Activated T-helper 1 cell treated with Interleukin-2 at 50 U/mL for 16 hours (primary cell): ENCODE results near the gene CCDC69.
"Not testable (repeated sequence)": the region's sequence is repeated elsewhere in the genome, so short reads cannot be mapped to it uniquely, and the experiment has no call there.

Source experiments
- DNase-seq: peaks from one replicate; pipeline ENCODE4 v3.0.0-alpha.2; 2020; ENCODE audit warnings: low read depth

CCDC69 gene

GRCh38 chr5:151223447-151224264 lies at the start of gene CCDC69:
Gene CCDC69 (minus strand): TSS chr5:151224092. CDS start chr5:151223970, 122 bp downstream.
- peak; percentile 38 for DNase-seq

DNA sequence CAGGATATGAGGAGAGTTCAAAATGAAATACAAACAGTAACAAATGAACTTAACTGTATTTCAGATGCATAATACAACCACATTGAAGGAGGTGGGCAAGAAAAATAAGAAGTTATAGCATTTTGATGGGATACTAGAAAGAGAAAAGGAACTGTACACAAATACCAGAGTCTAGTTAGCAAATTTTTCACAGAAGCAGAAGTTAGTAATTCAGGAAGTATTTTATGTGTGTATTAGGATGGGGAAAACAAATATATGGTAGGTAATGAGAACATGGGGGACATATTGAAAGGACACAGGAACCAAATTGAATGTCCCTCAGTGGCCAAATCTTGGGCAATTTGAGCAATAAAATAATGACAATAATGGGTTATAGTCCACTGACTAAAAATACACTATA lies 47.4 kb upstream of the CCDC69 start:
- DNase-seq: no peak

- no peak for DNase-seq
Observed at GRCh38 chr5:151270599-151270998, 46.7 kb upstream of the CCDC69 start.

GRCh38 chr5:151267491-151268260 lies 43.8 kb upstream of the CCDC69 start:
- no peak for DNase-seq

GRCh38 chr5:151264113-151264512 lies 40.2 kb upstream of the CCDC69 start:
- no peak for DNase-seq

GRCh38 chr5:151262532-151262931 lies 38.6 kb upstream of the CCDC69 start:
- DNase-seq: no peak

- DNase-seq: no peak
Observed at GRCh38 chr5:151259931-151260330, 36.0 kb upstream of the CCDC69 start.

DNA sequence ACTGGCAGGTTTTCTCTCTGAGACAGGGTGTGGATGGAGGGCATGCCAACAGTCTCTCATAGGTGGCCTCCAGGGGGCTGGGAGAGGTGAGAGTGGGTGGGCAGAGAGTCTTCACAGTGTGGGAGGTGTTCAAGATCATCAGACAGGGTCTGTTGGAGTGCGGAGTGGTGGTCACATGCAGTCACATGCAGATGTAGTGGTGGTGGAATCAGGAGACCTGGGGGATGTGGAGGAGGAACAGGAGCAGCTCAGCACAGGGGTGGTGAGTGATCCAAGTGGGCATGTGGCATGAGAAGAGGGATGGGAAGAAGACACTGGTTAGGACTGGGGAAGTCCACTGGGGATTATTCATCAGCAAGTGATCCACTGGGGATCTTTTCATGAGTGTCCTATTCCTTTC lies 34.9 kb upstream of the CCDC69 start:
- DNase-seq: no peak

DNA sequence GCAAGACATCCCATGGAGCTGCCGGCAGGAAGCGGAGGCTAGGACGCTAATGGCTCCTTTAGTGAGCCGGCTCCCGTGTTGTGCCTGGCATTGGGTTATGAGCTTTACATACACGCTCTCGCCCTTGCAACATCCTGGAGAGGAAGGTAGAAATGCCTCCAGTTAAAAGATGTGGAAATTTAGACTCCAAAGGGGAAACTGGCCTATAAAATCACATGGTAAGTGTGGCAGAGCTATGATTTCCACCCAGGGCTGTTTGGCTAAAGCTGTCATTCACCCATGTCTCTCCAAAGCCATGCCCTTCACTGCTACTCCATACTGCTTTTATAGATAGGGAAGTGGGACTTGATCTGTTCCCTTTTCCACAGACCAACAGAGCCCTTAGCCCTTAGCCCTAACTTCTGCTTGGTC lies 34.3 kb upstream of the CCDC69 start:
- no peak for DNase-seq

DNA sequence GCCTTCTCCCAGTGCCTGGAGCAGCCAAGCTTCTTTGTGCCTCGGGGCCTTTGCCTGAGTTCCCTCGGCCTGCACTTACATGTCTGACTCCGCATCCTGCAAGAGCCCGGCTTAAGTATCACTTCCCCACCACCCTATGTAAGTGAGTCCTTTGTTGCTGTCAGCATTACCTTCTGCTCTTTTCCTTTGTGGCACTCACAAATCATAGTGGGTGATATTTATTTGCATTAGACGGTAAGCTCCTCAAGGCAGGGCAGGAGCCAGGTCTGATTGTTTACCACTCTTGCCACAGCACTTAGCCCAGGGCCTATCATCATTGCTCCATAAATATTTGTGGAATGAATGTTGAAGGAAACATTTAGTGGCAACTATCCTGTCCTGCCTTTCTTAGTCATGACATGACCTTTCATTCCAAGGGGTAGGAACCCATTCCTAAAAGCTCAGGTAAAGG lies 33.9 kb upstream of the CCDC69 start:
- no peak for DNase-seq

DNA sequence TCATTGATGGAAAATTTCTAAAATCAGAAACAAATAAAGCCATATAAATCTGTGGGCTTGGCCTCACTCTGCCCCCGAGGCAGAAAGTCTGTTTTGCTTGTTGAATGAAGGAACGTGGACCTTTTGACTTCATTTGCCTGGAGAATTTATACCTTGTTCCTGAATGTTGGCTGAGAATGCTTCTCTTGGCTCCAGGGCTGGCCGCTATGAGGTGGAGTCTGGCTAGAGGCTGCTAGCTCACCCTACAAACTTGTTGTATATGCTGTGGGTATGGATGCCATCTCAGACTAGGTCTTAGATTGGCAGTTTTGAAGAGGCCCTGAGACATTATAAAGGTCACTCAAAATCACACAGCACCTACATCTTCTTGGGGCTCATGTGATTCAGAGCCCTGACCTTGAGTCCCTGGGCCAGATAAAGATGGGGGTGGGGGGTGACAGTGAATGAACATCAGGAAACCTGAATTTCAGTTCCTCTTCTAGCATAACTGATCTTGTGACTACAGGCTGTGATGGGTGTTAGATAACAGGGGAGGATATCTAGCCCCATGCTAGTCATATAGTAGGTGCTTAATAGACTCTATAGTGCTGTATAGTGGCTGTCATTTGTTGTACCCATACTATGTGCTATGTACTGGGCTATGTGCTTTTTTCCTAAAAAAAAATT lies 31.9 kb upstream of the CCDC69 start:
- DNase-seq: no peak

- DNase-seq: not testable (repeated sequence)
Observed at GRCh38 chr5:151254990-151255389, 31.1 kb upstream of the CCDC69 start.

DNA sequence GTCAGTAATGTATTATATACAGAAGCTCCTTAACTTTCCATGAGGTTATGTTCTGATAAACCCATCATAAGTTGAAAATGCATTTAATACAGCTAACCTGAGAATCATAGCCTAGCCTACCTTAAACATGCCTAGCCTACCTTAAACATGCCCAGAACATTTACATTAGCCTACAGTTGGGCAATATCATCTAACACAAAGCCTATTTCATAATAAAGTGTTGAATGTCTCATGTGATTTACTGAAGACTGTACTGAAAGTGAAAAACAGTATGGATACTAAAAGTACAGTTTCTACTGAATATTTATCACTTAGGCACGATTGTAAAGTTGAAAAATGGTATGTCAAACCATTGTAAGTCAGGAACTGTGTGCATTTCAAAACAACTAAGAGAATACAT lies 30.7 kb upstream of the CCDC69 start:
- no peak for DNase-seq

DNA sequence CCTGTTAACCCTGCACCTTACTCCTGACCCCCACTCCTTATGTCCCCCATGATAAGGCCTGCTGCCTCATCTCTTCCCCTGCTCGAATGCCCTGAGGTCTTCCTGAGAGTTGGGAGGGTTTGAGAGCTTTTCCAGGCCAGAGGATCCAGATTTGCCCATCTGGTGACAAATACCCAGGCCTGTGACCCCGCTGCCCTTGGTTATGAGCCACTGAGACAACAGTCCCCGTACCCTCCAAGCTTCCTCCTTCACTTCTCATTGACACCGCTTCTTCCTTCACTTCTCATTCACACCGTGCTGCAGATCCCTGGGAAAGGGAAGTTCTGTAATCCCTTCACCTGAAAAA lies 29.7 kb upstream of the CCDC69 start:
- DNase-seq: no peak

- peak; percentile 97 for DNase-seq
Observed at GRCh38 chr5:151252762-151253604, 29.1 kb upstream of the CCDC69 start, which contains the start of gene GM2A. Gene GM2A (plus strand): TSS chr5:151253185. CDS start chr5:151253217, 32 bp downstream.

DNA sequence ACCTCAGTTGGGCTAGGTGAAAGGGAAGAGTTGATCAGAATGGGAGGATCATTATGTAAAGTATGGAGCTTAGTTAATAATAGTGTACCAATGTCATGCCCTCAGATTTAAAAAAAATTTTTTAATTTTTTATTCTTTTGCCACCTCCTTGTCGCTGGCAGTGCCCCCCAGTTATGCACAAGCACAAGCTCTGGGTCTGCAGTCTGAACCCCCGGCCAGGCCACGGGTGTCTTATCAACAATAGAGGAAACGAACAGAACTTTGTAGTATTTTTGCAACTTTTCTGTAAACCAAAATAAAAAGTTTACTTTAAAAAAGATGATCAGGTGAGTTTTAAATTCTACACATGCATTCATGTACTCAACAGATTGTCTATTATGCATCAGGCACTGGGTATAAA lies 27.7 kb upstream of the CCDC69 start:
- DNase-seq: no peak

DNA sequence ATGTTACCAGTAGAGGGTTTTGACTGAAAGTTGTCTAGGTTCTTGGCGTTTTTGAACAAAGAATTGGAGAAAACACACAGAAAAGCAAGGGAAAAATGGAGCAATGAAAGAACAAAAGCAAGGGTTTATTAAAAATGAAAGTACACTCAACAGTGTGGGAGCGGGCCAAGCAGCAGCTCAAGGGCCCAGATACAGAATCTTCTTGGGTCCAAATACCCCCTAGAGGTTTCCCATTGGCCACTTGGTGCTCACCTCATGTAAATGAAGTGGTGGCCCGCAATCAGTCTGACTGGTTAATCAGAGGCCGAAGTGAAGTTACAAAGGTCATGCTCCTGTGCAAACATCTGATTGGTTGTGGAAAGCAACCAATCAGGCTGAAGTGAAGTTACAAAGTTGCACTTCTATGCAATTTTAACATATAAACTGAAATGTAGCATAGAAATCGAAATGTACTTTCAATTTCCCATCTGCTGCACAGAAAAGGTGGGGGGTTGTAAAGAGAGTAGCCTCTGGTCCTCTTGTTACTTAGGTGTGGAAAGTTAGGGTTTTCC lies 27.2 kb upstream of the CCDC69 start:
- DNase-seq: no peak

- no peak for DNase-seq
Observed at GRCh38 chr5:151250346-151251000, 26.6 kb upstream of the CCDC69 start.

DNA sequence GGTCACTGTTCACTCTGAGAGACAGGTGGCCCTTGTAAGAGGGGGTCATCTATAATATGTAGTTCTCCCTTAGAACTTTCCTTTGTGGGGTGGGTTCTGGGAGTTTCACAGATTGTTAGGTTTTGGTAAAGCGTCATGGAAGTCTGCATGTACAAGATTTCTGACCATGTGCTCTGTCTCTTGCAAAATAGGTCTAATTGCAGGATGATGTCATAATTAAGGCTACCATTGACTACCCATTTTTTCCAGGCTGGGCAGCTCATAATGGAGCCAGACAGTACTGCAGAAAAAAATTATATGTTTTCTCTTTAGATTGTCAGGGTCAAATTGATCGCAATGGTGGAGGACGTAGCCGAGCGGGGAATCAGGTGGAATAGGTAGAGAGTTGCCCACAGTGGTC lies 25.4 kb upstream of the CCDC69 start:
- DNase-seq: no peak

- DNase-seq: no peak
Observed at GRCh38 chr5:151248651-151249050, 24.8 kb upstream of the CCDC69 start.

GRCh38 chr5:151245680-151246219 lies 21.9 kb upstream of the CCDC69 start:
- DNase-seq: no peak
